GM12891 (cell line): ENCODE results near the gene TCF20.

Experiments used
- DNase-seq: peaks from one replicate; pipeline ENCODE4 v3.0.0; 2011; ENCODE audit warnings: low spot score; ENCODE audit not compliant: insufficient read length
- FAIRE-seq: peaks from 2 replicates; lab custom pipeline; 2011; peaks lifted over from hg19 to GRCh38; lab: Jason Lieb, UNC
- PAX5 ChIP-seq: IDR thresholded peaks from 2 replicates; pipeline ENCODE4 v1.6.1; 2011; ENCODE audit warnings: low read length, moderate library complexity, mild to moderate bottlenecking; ENCODE audit not compliant: insufficient read depth, severe bottlenecking
- POLR2A ChIP-seq: IDR thresholded peaks from 2 replicates; pipeline ENCODE4 v1.6.1; 2011; ENCODE audit warnings: low read depth, low read length, control low read depth
- POLR2AphosphoS5 ChIP-seq: IDR thresholded peaks from 2 replicates; pipeline ENCODE4 v1.6.1; 2011; ENCODE audit warnings: low read depth, low read length, control low read depth
- POU2F2 ChIP-seq: IDR thresholded peaks from 2 replicates; pipeline ENCODE4 v1.6.1; 2011; ENCODE audit warnings: low read depth, mild to moderate bottlenecking, control low read depth, low read length, moderate library complexity
- SPI1 ChIP-seq: IDR thresholded peaks from 2 replicates; pipeline ENCODE4 v1.6.1; 2011; ENCODE audit warnings: low read depth, low read length, control low read depth
- TAF1 ChIP-seq: IDR thresholded peaks from 2 replicates; pipeline ENCODE4 v1.6.1; 2011; ENCODE audit warnings: low read depth, low read length, control low read depth

The TCF20 gene

GRCh38 chr22:42225841-42226240 lies 44.6 kb downstream of the TCF20 start:
- TF ChIP-seq PAX5: no peak
- TF ChIP-seq POU2F2: no peak
- no peak for TF ChIP-seq SPI1
- no peak for TF ChIP-seq POLR2A
- no peak for TF ChIP-seq TAF1
- TF ChIP-seq POLR2AphosphoS5: no peak
- DNase-seq (no peak), FAIRE-seq (no peak)

GRCh38 chr22:42222140-42222539 lies 48.3 kb downstream of the TCF20 start:
- TF ChIP-seq POLR2A (no peak), TAF1 (no peak), SPI1 (no peak), POLR2AphosphoS5 (no peak), POU2F2 (no peak), PAX5 (no peak)
- DNase-seq: no peak
- FAIRE-seq: peak; percentile 56
